K562 (cell line): ENCODE measurements around the gene SPSB1. TPM values are rescaled to one million over a fixed set of nuclear protein-coding genes. Genes with fewer than 3 reads are reported as not detected.
A peak's percentile ranks its signal among the peaks of the same experiment; 100 is the strongest.

Source experiments
- ATAC-seq: fragments of 200-7000 bp; cut with Tn5 transposase; 3 replicates; pipeline ENCODE4 v1.9.1; 2020; ENCODE audit warnings: moderate library complexity
- BruUV-seq: library from RNA; stranded (reverse); fragments of 400-500 nt; replicated peaks from 2 replicates; lab custom pipeline; 2021; lab: Mats Ljungman, UMichigan
- CTCF ChIA-PET: fragments of 300-600 bp; formaldehyde crosslinking; extraction: SDS; loops from one replicate; lab custom pipeline; 2021; ENCODE audit warnings: low intra/inter-chr PET ratio; lab: Yijun Ruan, JAX
- POLR2A ChIA-PET: fragments of 300-600, 350-650 bp; sonication (Branson Sonifier 250); formaldehyde crosslinking; extraction: SDS; loops from one replicate; lab custom pipeline; 2021; ENCODE audit warnings: antibody characterized with exemption, inconsistent platforms; lab: Yijun Ruan, JAX
- DNase-seq, 4 experiments: peaks; one replicate each; pipeline versions ENCODE4 v3.0.0 to v3.0.0-alpha.2; 2011 to 2018; ENCODE audit warnings: low spot score in 3 of 4, mixed read lengths in 3 of 4; ENCODE audit errors: extremely low read depth in 1 of 4
- FAIRE-seq: peaks from 2 replicates; lab custom pipeline; 2011; peaks lifted over from hg19 to GRCh38; lab: Jason Lieb, UNC
- H2AFZ ChIP-seq: 2 replicates; pipeline ENCODE4 v1.6.0; 2011; ENCODE audit warnings: low read depth, low read length, control low read depth, inconsistent platforms
- H3K27ac ChIP-seq: fragments of 200-600 bp; 3 replicates; pipeline ENCODE4 v1.8.0; 2011; ENCODE audit warnings: low read depth, mild to moderate bottlenecking, control low read depth, inconsistent platforms, low read length, moderate library complexity, mixed read lengths; ENCODE audit errors: extremely low read depth
- H3K27me3 ChIP-seq, 2 experiments: fragments of 300-600 bp in 1 of 2; 2 replicates in 1 of 2; 3 replicates in 1 of 2; pipeline versions ENCODE4 v1.6.0 to v1.8.0; 2011; ENCODE audit warnings: inconsistent platforms in 2 of 2, low read length in 2 of 2, mild to moderate bottlenecking in 1 of 2, mixed read lengths in 1 of 2, moderate library complexity in 1 of 2; ENCODE audit not compliant: control insufficient read depth in 2 of 2, insufficient read depth in 2 of 2
- H3K36me3 ChIP-seq: fragments of 300-600 bp; 3 replicates; pipeline ENCODE4 v1.8.0; 2011; ENCODE audit warnings: mild to moderate bottlenecking, low read length, inconsistent platforms; ENCODE audit not compliant: control insufficient read depth, insufficient read depth
- H3K4me1 ChIP-seq, 2 experiments: fragments of 200-600 bp in 1 of 2; replicated peaks in 1 of 2; 2 replicates in 1 of 2; 3 replicates in 1 of 2; pipeline versions ENCODE4 v1.5.1 to v1.8.0; 2011; ENCODE audit warnings: inconsistent platforms in 2 of 2, low read length in 2 of 2, mild to moderate bottlenecking in 1 of 2, mixed read lengths in 1 of 2, moderate library complexity in 1 of 2; ENCODE audit not compliant: control insufficient read depth in 2 of 2, insufficient read depth in 2 of 2
- H3K4me2 ChIP-seq: 2 replicates; pipeline ENCODE4 v1.6.1; 2011; ENCODE audit warnings: low read length, control low read depth, inconsistent platforms, mixed read lengths; ENCODE audit not compliant: insufficient read depth
- H3K4me3 ChIP-seq: fragments of 200-600 bp; sonication (generic), shearing (Covaris generic); 2 replicates; pipeline ENCODE4 v1.5.1; 2016; ENCODE audit warnings: control low read depth, inconsistent platforms
- H3K79me2 ChIP-seq: fragments of 200-600 bp; 3 replicates; pipeline ENCODE4 v1.8.0; 2011; ENCODE audit warnings: low read length, inconsistent platforms; ENCODE audit not compliant: control insufficient read depth, insufficient read depth
- H3K9ac ChIP-seq, 2 experiments: 2 replicates each; pipeline versions ENCODE4 v1.6.0 to v1.6.1; 2011; ENCODE audit warnings: low read depth in 2 of 2, low read length in 2 of 2, control low read depth in 1 of 2, inconsistent platforms in 1 of 2, mild to moderate bottlenecking in 1 of 2, mixed read lengths in 1 of 2; ENCODE audit not compliant: insufficient read depth in 1 of 2
- H3K9me1 ChIP-seq: one replicate; pipeline ENCODE4 v1.6.0; 2011; ENCODE audit warnings: inconsistent platforms, mild to moderate bottlenecking, low read length, moderate library complexity; ENCODE audit not compliant: control insufficient read depth, insufficient read depth
- H3K9me3 ChIP-seq: replicated peaks from 2 replicates; pipeline ENCODE4 v1.5.1; 2011; ENCODE audit warnings: low read depth, low read length, inconsistent platforms; ENCODE audit not compliant: control insufficient read depth, insufficient read depth
- H4K20me1 ChIP-seq: replicated peaks from 2 replicates; pipeline ENCODE4 v1.6.1; 2011; ENCODE audit warnings: low read length, inconsistent platforms, mixed read lengths; ENCODE audit not compliant: control insufficient read depth, insufficient read depth
- CGGBP1 ChIP-seq: fragments of 250-450 bp; sonication (Bioruptor Pico); IDR thresholded peaks from 2 replicates; pipeline ENCODE4 v1.9.0; 2021; ENCODE audit warnings: mild to moderate bottlenecking
- CTCF ChIP-seq, 3 experiments: IDR thresholded peaks in 2 of 3; conservative IDR thresholded peaks in 1 of 3; 2 replicates each; pipeline ENCODE4 v1.5.1; 2011 to 2012; ENCODE audit warnings: low read length in 3 of 3, mild to moderate bottlenecking in 3 of 3, control low read depth in 2 of 3, improper control_type of control experiment in 1 of 3, inconsistent platforms in 1 of 3, low read depth in 1 of 3, mixed read lengths in 1 of 3, moderate library complexity in 1 of 3; ENCODE audit not compliant: insufficient read depth in 2 of 3
- GABPB2 ChIP-seq: fragments of 250-450 bp; sonication (Bioruptor Pico); conservative IDR thresholded peaks from 2 replicates; pipeline ENCODE4 v1.5.1; 2021; ENCODE audit warnings: mild to moderate bottlenecking
- GTF2A2 ChIP-seq: IDR thresholded peaks from 2 replicates; pipeline ENCODE4 v1.6.1; 2016; ENCODE audit warnings: mild to moderate bottlenecking, missing genetic modification characterization, missing compliant biosample characterization
- KAT8 ChIP-seq: fragments of 450-650 bp; IDR thresholded peaks from 2 replicates; pipeline ENCODE4 v1.6.1; 2016; ENCODE audit warnings: low read depth, mild to moderate bottlenecking
- KLF6 ChIP-seq: fragments of 250-450 bp; sonication (Bioruptor Pico); IDR thresholded peaks from 2 replicates; pipeline ENCODE4 v1.4.0; 2020; ENCODE audit warnings: mild to moderate bottlenecking, moderate library complexity, borderline replicate concordance
- MTA2 ChIP-seq: fragments of 450-650 bp; IDR thresholded peaks from 2 replicates; pipeline ENCODE4 v1.6.1; 2016; ENCODE audit warnings: low read depth
- MXI1 ChIP-seq: IDR thresholded peaks from 2 replicates; pipeline ENCODE4 v1.6.1; 2011; ENCODE audit warnings: low read depth, mild to moderate bottlenecking, improper control_type of control experiment, low read length
- NBN ChIP-seq: fragments of 450-650 bp; IDR thresholded peaks from 2 replicates; pipeline ENCODE4 v1.6.1; 2016; ENCODE audit warnings: low read depth, mild to moderate bottlenecking
- NCOA4 ChIP-seq: fragments of 450-650 bp; IDR thresholded peaks from 2 replicates; pipeline ENCODE4 v1.6.1; 2018; ENCODE audit warnings: mild to moderate bottlenecking; ENCODE audit not compliant: partially characterized antibody
- NUFIP1 ChIP-seq: fragments of 450-650 bp; IDR thresholded peaks from 2 replicates; pipeline ENCODE4 v1.6.1; 2018; ENCODE audit not compliant: partially characterized antibody
- RNF219 ChIP-seq: fragments of 250-450 bp; sonication (Bioruptor Pico); IDR thresholded peaks from 2 replicates; pipeline ENCODE4 v1.5.0; 2022; ENCODE audit warnings: mild to moderate bottlenecking
- TCFL5 ChIP-seq: fragments of 250-450 bp; sonication (Bioruptor Pico); conservative IDR thresholded peaks from 2 replicates; pipeline ENCODE4 v1.6.1; 2021; ENCODE audit warnings: mild to moderate bottlenecking, moderate library complexity, matching md5 sums
- ZBTB34 ChIP-seq: fragments of 250-450 bp; sonication (Bioruptor Pico); IDR thresholded peaks from 2 replicates; pipeline ENCODE4 v1.8.0; 2021; ENCODE audit warnings: mild to moderate bottlenecking, moderate library complexity
- ZBTB8A ChIP-seq: fragments of 450-650 bp; IDR thresholded peaks from 2 replicates; pipeline ENCODE4 v1.6.1; 2018; ENCODE audit warnings: mild to moderate bottlenecking, moderate library complexity; ENCODE audit not compliant: partially characterized antibody
- ZNF24 ChIP-seq: fragments of 450-650 bp; IDR thresholded peaks from 2 replicates; pipeline ENCODE4 v1.6.1; 2016
- ZNF655 ChIP-seq: fragments of 250-450 bp; sonication (Bioruptor Pico); IDR thresholded peaks from 2 replicates; pipeline ENCODE4 v1.5.0; 2021
- WGBS: fragments of 100-300 bp; shearing (Covaris generic); methylation state at CpG from one replicate; pipeline ENCODE4 v1.1.6; 2016; ENCODE audit warnings: low coverage, mixed read lengths; ENCODE audit not compliant: insufficient coverage; ENCODE audit errors: missing lambda C conversion rate; 5-methylcytosine and 5-hydroxymethylcytosine counted together
- in situ Hi-C: fragments of 300-500 bp; cut with MboI; formaldehyde crosslinking; loops from 4 replicates; pipeline ENCODE4 v1.15.0; 2018; ENCODE audit warnings: inconsistent platforms, mixed read lengths
- intact Hi-C: fragments of 100-400 bp; cut with micrococcal nuclease; formaldehyde crosslinking; loops from 2 replicates; pipeline ENCODE4 v1.14.2; 2022
- polyA plus RNA-seq, 8 experiments: library from polyadenylated mRNA; depleted of rRNA in 4 of 8; stranded (reverse) in 5 of 8; unstranded in 3 of 8; fragments of >200 nt; fragmentation: Nextera tagmentation in 2 of 8; fragmentation: Illumina TruSeq in 1 of 8; extraction: Ambion mirVana in 2 of 8; extraction: Trizol in 1 of 8; gene quantifications; 2 replicates each; pipeline versions ENCODE4 v1.2.1 to v1.2.3, GENCODE V29; 2011 to 2014; ENCODE audit warnings: inconsistent platforms in 1 of 8, missing spikeins in 1 of 8
- total RNA-seq, 7 experiments: library from RNA; depleted of rRNA in 6 of 7; stranded (reverse); fragments of >200 nt in 6 of 7; fragmentation: Illumina TruSeq in 2 of 7; extraction: Trizol in 2 of 7; gene quantifications; 2 replicates each; pipeline versions ENCODE4 v1.2.1 to v1.2.3, GENCODE V29; 2011 to 2021; ENCODE audit warnings: low replicate concordance in 1 of 7

The SPSB1 gene
- total and polyA plus RNA-seq, 9 of the 15 experiments (the other 6 are each of a cell fraction or from before 2014, with no cell fraction given) = 0.06 to 0.35 (median 0.14) TPM; not detected in 6

- peak; percentile 40; the same call in 2 of the 3 replicates for ATAC-seq
- 3% methylated on average over 11 of the region's 11 CpGs for WGBS
- POLR2A ChIA-PET = interaction anchor here (0.6 kb wide), 2 partner anchors 104 to 1116 kb away, joined by 3 to 4 read pairs; no protein-coding TSS in a partner anchor
- TF ChIP-seq ZNF655 (CRISPR knock-in tag) = no peak
- no peak for TF ChIP-seq CGGBP1 (CRISPR knock-in tag)
- TF ChIP-seq MTA2 = no peak
- TF ChIP-seq MXI1 = no peak
- no peak for TF ChIP-seq ZBTB34 (CRISPR knock-in tag)
- peak; percentile 20 to 42 (median 21); a peak in 4 of 6 replicates for TF ChIP-seq CTCF (IDR thresholded peaks at IDR 0.05 in 2 of 3, conservative IDR thresholded peaks at IDR 0.05 in 1 of 3; ENCODE audit: insufficient read depth in 2 of 3, low read depth in 1 of 3, low read length in 3 of 3)
- TF ChIP-seq ZBTB8A = no peak
- no peak for TF ChIP-seq KAT8
- no peak for TF ChIP-seq GABPB2 (CRISPR knock-in tag)
- TF ChIP-seq TCFL5 (CRISPR knock-in tag) = no peak
- TF ChIP-seq ZNF24 = peak; percentile 52; the same call in 1 of the 2 replicates
- no peak for TF ChIP-seq NUFIP1
- TF ChIP-seq KLF6 (CRISPR knock-in tag) = no peak
- TF ChIP-seq RNF219 (CRISPR knock-in tag) = no peak
- no peak for TF ChIP-seq NBN
- no peak for TF ChIP-seq GTF2A2 (tag)
- no peak for TF ChIP-seq NCOA4
Observed at GRCh38 chr1:9273177-9273576, 19.5 kb upstream of the SPSB1 start.

More at GRCh38 chr1:9273177-9273576, 19.5 kb upstream of the SPSB1 start:
- Histone ChIP-seq H2AFZ (no peak overlapping the region), H3K9me3 (no peaks in the 10 kb centered on the region), H3K79me2 (no peaks in the 10 kb centered on the region), H3K36me3 (no peaks in the 10 kb centered on the region), H3K9ac (no peak overlapping the region; a peak in 1 of 4 replicates), H3K4me3 (no peak overlapping the region), H3K4me1 (peaks cover 4 to 10% of the 10 kb centered on the region in 2 experiments; a peak in 3 of 5 replicates), H4K20me1 (peaks cover 35% of the 10 kb centered on the region), H3K27me3 (peaks cover 54 to 71% of the 10 kb centered on the region in 2 experiments), H3K27ac (no peak overlapping the region), H3K4me2 (no peak overlapping the region), H3K9me1 (no peaks in the 10 kb centered on the region)
- DNase-seq (no peak), FAIRE-seq (no peak)
- no TSS peak for BruUV-seq
- in situ Hi-C loops = no loop called here
- intact Hi-C loops = no loop called here
- CTCF ChIA-PET = no interaction called here
